DND-41 (cell line): Measurements from ENCODE around the gene GGA2.

Experiments used
- ATAC-seq: fragments of 200-7000 bp; cut with Tn5 transposase; 3 replicates; pipeline ENCODE4 v1.9.1; 2021; ENCODE audit warnings: low read depth; ENCODE audit not compliant: insufficient read depth
- DNase-seq: peaks from one replicate; pipeline ENCODE4 v3.0.0-alpha.2; 2020
- H2AFZ ChIP-seq: 2 replicates; pipeline ENCODE4 v1.6.0; 2012; ENCODE audit warnings: low read depth, low read length
- H3K27ac ChIP-seq: 2 replicates; pipeline ENCODE4 v1.5.1; 2012; ENCODE audit warnings: low read length, inconsistent platforms
- H3K27me3 ChIP-seq: fragments of 200-600 bp; sonication (generic); 2 replicates; pipeline ENCODE4 v1.6.0; 2012; ENCODE audit warnings: low read length, mild to moderate bottlenecking, inconsistent platforms; ENCODE audit not compliant: insufficient read depth, poor library complexity
- H3K36me3 ChIP-seq: 2 replicates; pipeline ENCODE4 v1.5.1; 2012; ENCODE audit warnings: low read length, inconsistent platforms; ENCODE audit not compliant: insufficient read depth
- H3K4me1 ChIP-seq: 2 replicates; pipeline ENCODE4 v1.5.1; 2012; ENCODE audit warnings: mild to moderate bottlenecking, low read length; ENCODE audit not compliant: insufficient read depth
- H3K4me2 ChIP-seq: 2 replicates; pipeline ENCODE4 v1.6.0; 2012; ENCODE audit warnings: mild to moderate bottlenecking, moderate library complexity, low read length, inconsistent platforms; ENCODE audit not compliant: insufficient read depth
- H3K4me3 ChIP-seq, 2 experiments: fragments of 200-600 bp in 1 of 2; shearing (Covaris generic) in 1 of 2; 2 replicates each; pipeline ENCODE4 v1.5.1; 2012 to 2016; ENCODE audit warnings: inconsistent platforms in 2 of 2, low read length in 2 of 2, mild to moderate bottlenecking in 2 of 2, low read depth in 1 of 2, moderate library complexity in 1 of 2
- H3K79me2 ChIP-seq: 2 replicates; pipeline ENCODE4 v1.6.0; 2012; ENCODE audit warnings: low read length, inconsistent platforms; ENCODE audit not compliant: insufficient read depth
- H3K9ac ChIP-seq: 2 replicates; pipeline ENCODE4 v1.6.0; 2012; ENCODE audit warnings: low read depth, mild to moderate bottlenecking, inconsistent platforms, low read length, moderate library complexity
- H3K9me3 ChIP-seq: 2 replicates; pipeline ENCODE4 v1.5.1; 2012; ENCODE audit warnings: low read length, moderate library complexity, mild to moderate bottlenecking, inconsistent platforms; ENCODE audit not compliant: insufficient read depth, severe bottlenecking
- H4K20me1 ChIP-seq: 2 replicates; pipeline ENCODE4 v1.6.0; 2012; ENCODE audit warnings: low read length; ENCODE audit not compliant: insufficient read depth
- CTCF ChIP-seq: IDR thresholded peaks from 2 replicates; pipeline ENCODE4 v1.5.1; 2012; ENCODE audit warnings: borderline replicate concordance, low read length, moderate library complexity, mild to moderate bottlenecking; ENCODE audit not compliant: poor library complexity, severe bottlenecking; ENCODE audit errors: extremely low read depth
- EZH2 ChIP-seq: IDR thresholded peaks from 3 replicates; pipeline ENCODE4 v1.6.1; 2012; ENCODE audit warnings: borderline replicate concordance, low read depth, mild to moderate bottlenecking, moderate library complexity, low read length, inconsistent platforms; ENCODE audit not compliant: severe bottlenecking

GGA2 gene

GRCh38 chr16:23528644-23529310 is 18.5 kb upstream of the GGA2 start:
- no peaks in the 10 kb centered on the region for H3K27me3 ChIP-seq
- peaks cover 71% of the 10 kb centered on the region for H3K36me3 ChIP-seq
- no peak overlapping the region for H2AFZ ChIP-seq
- H3K79me2 ChIP-seq = no peaks in the 10 kb centered on the region
- H4K20me1 ChIP-seq = no peaks in the 10 kb centered on the region; the same call in 1 of the 2 replicates
- H3K4me2 ChIP-seq = no peak overlapping the region
- no peak for ATAC-seq
- H3K4me3 ChIP-seq = no peak overlapping the region
- no peaks in the 10 kb centered on the region for H3K4me1 ChIP-seq
- no peak overlapping the region for H3K27ac ChIP-seq
- no peak overlapping the region for H3K9ac ChIP-seq
- TF ChIP-seq EZH2 (no peak), CTCF (no peak)
- no peak for DNase-seq
- H3K9me3 ChIP-seq = no peaks in the 10 kb centered on the region

GRCh38 chr16:23527961-23528643 is 17.8 kb upstream of the GGA2 start:
- Histone ChIP-seq H3K36me3 (peaks cover 72% of the 10 kb centered on the region), H2AFZ (no peak overlapping the region), H3K4me3 (no peak overlapping the region), H3K79me2 (no peaks in the 10 kb centered on the region), H3K4me1 (no peaks in the 10 kb centered on the region), H3K27ac (no peak overlapping the region), H4K20me1 (no peaks in the 10 kb centered on the region; the same call in 1 of the 2 replicates), H3K9ac (no peak overlapping the region), H3K9me3 (no peaks in the 10 kb centered on the region), H3K4me2 (no peak overlapping the region), H3K27me3 (no peaks in the 10 kb centered on the region)
- DNase-seq = no peak
- no peak for TF ChIP-seq CTCF
- TF ChIP-seq EZH2 = no peak
- ATAC-seq = no peak

- DNase-seq = no peak
- no peaks in the 10 kb centered on the region for H3K4me1 ChIP-seq
- H3K9ac ChIP-seq = no peak overlapping the region
- no peak overlapping the region for H3K4me3 ChIP-seq
- no peaks in the 10 kb centered on the region for H3K9me3 ChIP-seq
- no peak for ATAC-seq
- no peaks in the 10 kb centered on the region for H3K79me2 ChIP-seq
- H2AFZ ChIP-seq = no peak overlapping the region
- H4K20me1 ChIP-seq = no peaks in the 10 kb centered on the region; the same call in 1 of the 2 replicates
- no peaks in the 10 kb centered on the region for H3K27me3 ChIP-seq
- H3K36me3 ChIP-seq = peaks cover 72% of the 10 kb centered on the region
- H3K4me2 ChIP-seq = no peak overlapping the region
- TF ChIP-seq CTCF (no peak), EZH2 (no peak)
- no peak overlapping the region for H3K27ac ChIP-seq
Measured at GRCh38 chr16:23524886-23525285, 14.6 kb upstream of the GGA2 start.
